Trophoblast cell (in vitro differentiated cells and primary cell): Measurements from ENCODE around the gene TIMM22.

Source experiments
- DNase-seq, 2 donors: peaks; one replicate each; pipeline ENCODE4 v3.0.0-alpha.2; 2016
- H2AFZ ChIP-seq: 2 replicates; pipeline ENCODE4 v1.6.1; 2013; ENCODE audit warnings: low read length, moderate library complexity, mild to moderate bottlenecking; ENCODE audit not compliant: insufficient read depth, poor library complexity
- H2AK5ac ChIP-seq: 2 replicates; pipeline ENCODE4 v1.6.1; 2013; ENCODE audit warnings: mild to moderate bottlenecking, low read length
- H2BK120ac ChIP-seq: 2 replicates; pipeline ENCODE4 v1.6.1; 2013; ENCODE audit warnings: low read length, mild to moderate bottlenecking, moderate library complexity; ENCODE audit not compliant: insufficient read depth, poor library complexity
- H2BK12ac ChIP-seq: 2 replicates; pipeline ENCODE4 v1.6.1; 2013; ENCODE audit warnings: mild to moderate bottlenecking, low read length, moderate library complexity
- H2BK5ac ChIP-seq: 2 replicates; pipeline ENCODE4 v1.6.1; 2013; ENCODE audit warnings: low read length, low read depth, moderate library complexity, mild to moderate bottlenecking; ENCODE audit not compliant: poor library complexity
- H3K14ac ChIP-seq: 2 replicates; pipeline ENCODE4 v1.6.1; 2013; ENCODE audit warnings: mild to moderate bottlenecking, low read length
- H3K18ac ChIP-seq: 2 replicates; pipeline ENCODE4 v1.6.1; 2013; ENCODE audit warnings: mild to moderate bottlenecking, low read length
- H3K23ac ChIP-seq: 2 replicates; pipeline ENCODE4 v1.6.1; 2013; ENCODE audit warnings: low read length
- H3K27ac ChIP-seq: 2 replicates; pipeline ENCODE4 v1.5.1; 2013; ENCODE audit warnings: low read depth, mild to moderate bottlenecking, inconsistent platforms, low read length, moderate library complexity
- H3K27me3 ChIP-seq: 2 replicates; pipeline ENCODE4 v1.6.1; 2013; ENCODE audit warnings: inconsistent platforms, mild to moderate bottlenecking, low read length, moderate library complexity; ENCODE audit not compliant: insufficient read depth
- H3K36me3 ChIP-seq, 2 experiments: 1 replicate in 1 of 2; 2 replicates in 1 of 2; pipeline ENCODE4 v1.6.1; 2013; ENCODE audit warnings: low read length in 2 of 2, mild to moderate bottlenecking in 2 of 2, moderate library complexity in 1 of 2; ENCODE audit not compliant: insufficient read depth in 2 of 2, control insufficient read depth in 1 of 2
- H3K4ac ChIP-seq: 2 replicates; pipeline ENCODE4 v1.6.1; 2013; ENCODE audit warnings: low read depth, mild to moderate bottlenecking, low read length, moderate library complexity
- H3K4me1 ChIP-seq, 2 experiments: 1 replicate in 1 of 2; 2 replicates in 1 of 2; pipeline ENCODE4 v1.6.1; 2013; ENCODE audit warnings: low read length in 2 of 2, mild to moderate bottlenecking in 2 of 2, moderate library complexity in 1 of 2; ENCODE audit not compliant: insufficient read depth in 2 of 2, control insufficient read depth in 1 of 2
- H3K4me2 ChIP-seq: 2 replicates; pipeline ENCODE4 v1.6.1; 2013; ENCODE audit warnings: inconsistent platforms, mild to moderate bottlenecking, low read length, moderate library complexity
- H3K4me3 ChIP-seq: 2 replicates; pipeline ENCODE4 v1.5.1; 2013; ENCODE audit warnings: mild to moderate bottlenecking, low read depth, low read length, inconsistent platforms
- H3K79me1 ChIP-seq: one replicate; pipeline ENCODE4 v1.6.1; 2013; ENCODE audit warnings: low read length
- H3K79me2 ChIP-seq: 2 replicates; pipeline ENCODE4 v1.6.1; 2013; ENCODE audit warnings: low read length, mild to moderate bottlenecking; ENCODE audit not compliant: control insufficient read depth, insufficient read depth, poor library complexity
- H3K9ac ChIP-seq: 2 replicates; pipeline ENCODE4 v1.6.1; 2013; ENCODE audit warnings: mild to moderate bottlenecking, low read length
- H3K9me3 ChIP-seq: 2 replicates; pipeline ENCODE4 v1.6.1; 2013; ENCODE audit warnings: low read depth, mild to moderate bottlenecking, control low read depth, inconsistent platforms, low read length; ENCODE audit not compliant: insufficient read depth
- H4K12ac ChIP-seq: 2 replicates; pipeline ENCODE4 v1.6.1; 2013; ENCODE audit warnings: low read depth, mild to moderate bottlenecking, low read length, moderate library complexity
- H4K8ac ChIP-seq: 2 replicates; pipeline ENCODE4 v1.6.1; 2013; ENCODE audit warnings: low read depth, mild to moderate bottlenecking, low read length, moderate library complexity
- H4K91ac ChIP-seq: one replicate; pipeline ENCODE4 v1.6.1; 2013; ENCODE audit warnings: low read depth, mild to moderate bottlenecking, low read length, moderate library complexity
- WGBS: extraction: QIAGEN DNeasy Blood & Tissue Kit; methylation state at CpG from one replicate; pipeline ENCODE4 v1.1.7; 2013; ENCODE audit warnings: missing lambda C conversion rate; ENCODE audit not compliant: insufficient read length, insufficient coverage; ENCODE audit errors: extremely low coverage; 5-methylcytosine and 5-hydroxymethylcytosine counted together

TIMM22 gene

DNA sequence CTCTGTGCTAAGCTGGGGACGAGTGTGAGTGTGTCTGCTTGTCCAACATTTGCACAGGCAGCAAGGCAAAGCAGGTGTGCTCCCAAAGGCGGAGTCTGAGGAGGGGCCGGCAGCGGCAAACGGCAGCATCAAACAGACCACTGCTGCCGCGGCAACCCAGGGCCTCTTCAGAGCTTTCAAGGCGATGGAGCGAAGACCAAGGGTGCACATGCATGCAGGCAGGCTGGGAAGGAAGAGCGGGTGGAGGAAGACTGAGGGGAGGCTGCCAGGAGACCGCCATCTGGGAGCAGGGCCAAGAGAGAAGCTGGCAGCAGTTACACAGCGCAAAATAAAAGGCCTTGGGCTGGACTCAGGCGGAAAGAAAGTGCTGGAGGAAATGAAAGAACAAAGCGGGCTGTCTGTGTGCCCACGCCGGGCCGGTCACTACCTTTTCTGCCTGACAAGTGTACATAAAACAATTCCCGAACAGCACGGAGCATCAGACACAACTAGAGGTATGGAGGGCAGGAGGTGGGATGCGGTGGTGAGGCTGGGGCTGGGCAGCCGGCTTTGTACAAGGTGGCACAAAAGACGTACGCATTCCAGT lies 8.5 kb downstream of the TIMM22 start:
- peaks cover 66 to 76% of the 10 kb centered on the region in 2 experiments for H3K36me3 ChIP-seq
- no peak overlapping the region for H2BK5ac ChIP-seq
- H2BK120ac ChIP-seq = no peak overlapping the region

GRCh38 chr17:1006054-1006453 lies 9.1 kb downstream of the TIMM22 start:
- H4K12ac ChIP-seq = no peak overlapping the region
- H3K79me2 ChIP-seq = no peaks in the 10 kb centered on the region
- H3K4me2 ChIP-seq = no peak overlapping the region
- no peak overlapping the region for H3K27ac ChIP-seq
- no peak overlapping the region for H3K9ac ChIP-seq
- H3K4me3 ChIP-seq = no peak overlapping the region
- H3K14ac ChIP-seq = no peak overlapping the region
- no peak overlapping the region for H3K18ac ChIP-seq
- no peak overlapping the region for H2BK120ac ChIP-seq
- peaks cover 12 to 22% of the 10 kb centered on the region in 2 experiments for H3K4me1 ChIP-seq
- no peaks in the 10 kb centered on the region for H3K79me1 ChIP-seq
- H4K91ac ChIP-seq = no peak overlapping the region
- DNase-seq = peak in 1 of 2 donors; percentile 45
- no peak overlapping the region for H4K8ac ChIP-seq
- H3K36me3 ChIP-seq = peaks cover 66 to 73% of the 10 kb centered on the region in 2 experiments
- no peaks in the 10 kb centered on the region for H3K9me3 ChIP-seq
- H2AFZ ChIP-seq = no peak overlapping the region
- no peak overlapping the region for H3K23ac ChIP-seq
- H2BK5ac ChIP-seq = no peak overlapping the region
- no peaks in the 10 kb centered on the region for H3K27me3 ChIP-seq
- H3K4ac ChIP-seq = no peak overlapping the region
- no peak overlapping the region for H2BK12ac ChIP-seq
- WGBS = no CpG with 5 or more reads among the region's 16 CpGs
- H2AK5ac ChIP-seq = no peak overlapping the region

More for the DNA sequence above, 8.5 kb downstream of the TIMM22 start:
- Histone ChIP-seq H2BK12ac (no peak overlapping the region), H3K4me3 (no peak overlapping the region), H3K9me3 (no peaks in the 10 kb centered on the region), H2AFZ (no peak overlapping the region), H3K14ac (no peak overlapping the region), H3K4me1 (peaks cover 14 to 22% of the 10 kb centered on the region in 2 experiments), H4K8ac (no peak overlapping the region), H4K91ac (no peak overlapping the region), H3K4ac (no peak overlapping the region), H3K4me2 (no peak overlapping the region), H3K79me1 (no peaks in the 10 kb centered on the region), H3K9ac (no peak overlapping the region), H4K12ac (no peak overlapping the region), H3K79me2 (no peaks in the 10 kb centered on the region), H3K18ac (no peak overlapping the region), H3K27me3 (no peaks in the 10 kb centered on the region), H2AK5ac (no peak overlapping the region), H3K27ac (no peak overlapping the region), H3K23ac (no peak overlapping the region)
- DNase-seq = no peak
- no CpG with 5 or more reads among the region's 23 CpGs for WGBS

DNA sequence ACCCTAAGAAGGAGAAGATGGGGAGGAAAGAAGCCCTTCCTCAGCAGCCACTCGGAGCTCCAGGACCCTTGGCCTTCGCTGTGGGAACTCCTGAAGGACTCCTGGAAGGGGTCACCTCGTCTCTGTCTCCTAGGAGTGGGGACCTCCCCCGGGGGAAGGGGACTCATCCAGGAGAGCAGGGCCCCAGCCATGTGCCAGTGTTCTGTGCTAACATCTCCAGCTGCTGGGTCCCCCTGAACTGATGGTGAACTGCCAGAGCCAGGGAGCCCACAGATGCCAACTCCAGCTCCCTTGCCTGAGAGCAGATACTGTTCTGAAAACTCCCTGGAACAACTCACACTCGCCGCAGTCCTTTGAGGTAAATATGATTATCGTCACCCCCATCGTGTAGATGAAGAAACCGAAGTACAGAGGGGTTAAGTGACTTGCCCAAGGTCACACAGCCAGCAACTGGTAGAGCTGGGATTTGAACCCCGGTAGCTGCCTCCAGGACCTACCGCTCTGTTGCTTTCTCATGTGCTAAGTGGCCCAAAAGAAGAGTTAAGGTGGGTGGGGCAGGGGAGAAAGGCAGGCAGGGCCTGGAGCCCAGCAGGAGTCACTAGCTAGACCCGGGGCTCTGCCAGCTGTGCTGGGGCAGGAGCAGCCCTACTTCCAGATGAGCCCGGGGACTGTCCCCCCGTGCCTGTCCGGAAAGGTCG lies 10.5 kb downstream of the TIMM22 start:
- Histone ChIP-seq H2BK12ac (no peak overlapping the region), H4K8ac (no peak overlapping the region), H3K4me3 (no peak overlapping the region), H2AK5ac (no peak overlapping the region), H3K4me1 (peaks cover 7 to 16% of the 10 kb centered on the region in 2 experiments), H3K14ac (no peak overlapping the region), H3K27ac (no peak overlapping the region), H3K9ac (no peak overlapping the region), H3K79me2 (no peaks in the 10 kb centered on the region), H4K91ac (no peak overlapping the region), H3K9me3 (no peaks in the 10 kb centered on the region), H3K23ac (no peak overlapping the region), H3K18ac (no peak overlapping the region), H3K27me3 (no peaks in the 10 kb centered on the region), H3K4ac (no peak overlapping the region), H4K12ac (no peak overlapping the region), H2BK5ac (no peak overlapping the region), H3K79me1 (no peaks in the 10 kb centered on the region), H2BK120ac (no peak overlapping the region), H3K36me3 (peaks cover 65% of the 10 kb centered on the region in 2 experiments), H3K4me2 (no peak overlapping the region), H2AFZ (no peak overlapping the region)
- no peak for DNase-seq
- no CpG with 5 or more reads among the region's 16 CpGs for WGBS

DNA sequence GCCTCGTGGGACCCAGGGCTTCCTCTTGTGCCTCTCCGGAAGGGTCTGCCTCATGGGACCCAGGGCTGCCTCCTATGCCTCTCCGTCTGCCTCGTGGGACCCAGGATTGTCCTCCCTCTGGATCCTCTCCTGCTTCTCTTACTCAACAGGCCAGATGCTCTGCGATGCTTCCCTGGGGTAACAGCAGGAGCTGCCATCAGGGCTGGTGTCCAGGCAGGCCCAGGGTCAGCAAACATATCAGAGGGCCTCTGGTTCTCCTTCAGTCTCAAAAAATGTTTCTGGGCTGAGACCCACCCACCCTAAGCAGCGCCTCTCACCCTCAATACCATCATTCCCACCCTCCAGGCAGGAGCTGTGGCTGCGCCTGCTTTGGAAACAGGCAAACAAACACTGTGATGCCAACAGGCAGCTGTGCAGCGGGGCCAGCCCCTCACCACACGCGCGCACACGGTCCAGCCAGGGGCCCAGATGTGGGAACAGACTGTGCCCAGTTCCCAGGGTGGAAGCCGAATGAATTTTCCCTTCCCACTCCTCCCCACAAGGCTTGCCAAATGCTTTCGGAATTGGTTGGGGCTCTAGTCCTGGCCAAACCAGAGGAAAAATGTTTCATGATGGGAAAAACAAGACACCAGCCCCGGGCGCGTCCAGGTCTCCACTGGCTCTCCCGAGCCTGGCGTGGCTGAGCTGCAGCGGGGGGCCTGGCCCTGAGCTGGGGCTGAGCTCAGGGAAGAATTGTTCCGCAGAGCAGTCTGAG lies 11.3 kb downstream of the TIMM22 start:
- no peaks in the 10 kb centered on the region for H3K9me3 ChIP-seq
- peaks cover 57 to 58% of the 10 kb centered on the region in 2 experiments for H3K36me3 ChIP-seq
- H2BK12ac ChIP-seq = no peak overlapping the region
- no peak overlapping the region for H2BK120ac ChIP-seq
- no peak overlapping the region for H4K8ac ChIP-seq
- H3K4me2 ChIP-seq = no peak overlapping the region
- no peak overlapping the region for H3K14ac ChIP-seq
- H3K79me2 ChIP-seq = no peaks in the 10 kb centered on the region
- H3K27ac ChIP-seq = no peak overlapping the region
- no peak overlapping the region for H3K4me3 ChIP-seq
- no peak overlapping the region for H2AK5ac ChIP-seq
- no peak for DNase-seq
- no peak overlapping the region for H4K91ac ChIP-seq
- H3K4me1 ChIP-seq = peaks cover 7 to 16% of the 10 kb centered on the region in 2 experiments
- no peak overlapping the region for H2BK5ac ChIP-seq
- H4K12ac ChIP-seq = no peak overlapping the region
- no peak overlapping the region for H3K18ac ChIP-seq
- H3K4ac ChIP-seq = no peak overlapping the region
- H3K27me3 ChIP-seq = no peaks in the 10 kb centered on the region
- H2AFZ ChIP-seq = no peak overlapping the region
- H3K9ac ChIP-seq = no peak overlapping the region
- no peaks in the 10 kb centered on the region for H3K79me1 ChIP-seq
- no CpG with 5 or more reads among the region's 21 CpGs for WGBS
- no peak overlapping the region for H3K23ac ChIP-seq
